Measurements from ENCODE around the gene SALL3. TPM values are rescaled to one million over a fixed set of nuclear protein-coding genes. Genes with fewer than 3 reads are reported as not detected.

The SALL3 gene
- total RNA-seq, 3 donors from 2014 or later, result not detected

DNA sequence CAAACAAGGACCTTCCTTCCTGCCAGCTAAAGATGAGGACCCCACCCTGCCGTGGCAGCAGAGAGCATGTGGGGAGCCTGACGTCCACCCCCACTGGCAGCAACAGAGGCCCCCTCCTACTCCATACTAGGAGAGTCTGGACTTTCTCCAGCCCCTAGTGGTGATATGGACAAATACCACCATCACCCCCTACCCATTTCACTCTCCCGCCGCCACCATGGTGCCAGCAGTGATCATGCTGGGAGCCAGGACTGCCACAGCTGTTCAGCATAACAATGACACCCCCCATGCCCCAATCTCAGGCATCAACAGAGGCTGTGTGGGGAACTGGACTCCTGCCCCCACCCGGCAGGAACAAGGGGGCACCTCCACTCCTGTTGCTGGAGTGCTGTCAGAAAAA, 46.9 kb downstream of the SALL3 start:
- H3K27me3 ChIP-seq, result peaks cover 0 to 3% of the 10 kb centered on the region in 2 donors
- no peaks in the 10 kb centered on the region for H3K36me3 ChIP-seq
- intact Hi-C loops (cut with DNase I; ENCODE audit: low total_unique reads), result no loop called here
- H3K9me3 ChIP-seq, result peaks cover 13 to 26% of the 10 kb centered on the region in 2 donors
- no peak for TF ChIP-seq POLR2AphosphoS5 (IDR thresholded peaks at IDR 0.05)
- TF ChIP-seq POLR2A (IDR thresholded peaks at IDR 0.05), result no peak
- TF ChIP-seq, protein P1, sequence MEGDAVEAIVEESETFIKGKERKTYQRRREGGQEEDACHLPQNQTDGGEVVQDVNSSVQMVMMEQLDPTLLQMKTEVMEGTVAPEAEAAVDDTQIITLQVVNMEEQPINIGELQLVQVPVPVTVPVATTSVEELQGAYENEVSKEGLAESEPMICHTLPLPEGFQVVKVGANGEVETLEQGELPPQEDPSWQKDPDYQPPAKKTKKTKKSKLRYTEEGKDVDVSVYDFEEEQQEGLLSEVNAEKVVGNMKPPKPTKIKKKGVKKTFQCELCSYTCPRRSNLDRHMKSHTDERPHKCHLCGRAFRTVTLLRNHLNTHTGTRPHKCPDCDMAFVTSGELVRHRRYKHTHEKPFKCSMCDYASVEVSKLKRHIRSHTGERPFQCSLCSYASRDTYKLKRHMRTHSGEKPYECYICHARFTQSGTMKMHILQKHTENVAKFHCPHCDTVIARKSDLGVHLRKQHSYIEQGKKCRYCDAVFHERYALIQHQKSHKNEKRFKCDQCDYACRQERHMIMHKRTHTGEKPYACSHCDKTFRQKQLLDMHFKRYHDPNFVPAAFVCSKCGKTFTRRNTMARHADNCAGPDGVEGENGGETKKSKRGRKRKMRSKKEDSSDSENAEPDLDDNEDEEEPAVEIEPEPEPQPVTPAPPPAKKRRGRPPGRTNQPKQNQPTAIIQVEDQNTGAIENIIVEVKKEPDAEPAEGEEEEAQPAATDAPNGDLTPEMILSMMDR (IDR thresholded peaks at IDR 0.05), result no peak
- H3K27ac ChIP-seq, result no peak overlapping the region
- DNase-seq (ENCODE audit: low spot score in 2 of 2), result no peak
- no peaks in the 10 kb centered on the region for H3K4me1 ChIP-seq
- H3K4me3 ChIP-seq, result no peak overlapping the region

DNA sequence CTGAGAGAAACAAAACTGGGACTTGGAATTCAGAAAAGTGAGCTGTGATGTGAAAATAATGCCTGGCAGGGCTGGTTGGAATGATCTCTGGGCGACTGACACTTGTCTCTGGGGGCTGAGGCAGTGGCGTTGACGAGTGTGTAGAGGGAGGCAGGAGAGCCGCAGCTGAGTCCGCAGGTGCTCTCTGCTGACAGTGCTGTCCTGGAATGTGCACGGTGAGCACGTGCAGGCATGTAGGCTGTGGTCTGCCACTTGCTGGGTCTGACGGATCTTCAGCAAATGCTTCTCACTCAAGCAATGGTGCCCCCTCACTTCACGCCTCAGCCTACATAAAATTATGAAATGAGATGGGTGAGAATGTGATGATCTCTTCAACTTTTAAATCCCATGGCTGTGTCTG, 51.1 kb downstream of the SALL3 start:
- intact Hi-C loops (cut with DNase I; ENCODE audit: low total_unique reads), result no loop called here
- no peak overlapping the region for H3K4me3 ChIP-seq
- H3K9me3 ChIP-seq, result peaks cover 6 to 22% of the 10 kb centered on the region in 2 donors
- no peaks in the 10 kb centered on the region for H3K4me1 ChIP-seq
- DNase-seq (ENCODE audit: low spot score in 2 of 2), result no peak
- H3K27me3 ChIP-seq, result no peaks in the 10 kb centered on the region
- TF ChIP-seq, protein P1 (IDR thresholded peaks at IDR 0.05), result no peak
- TF ChIP-seq POLR2A (IDR thresholded peaks at IDR 0.05) (no peak), POLR2AphosphoS5 (IDR thresholded peaks at IDR 0.05) (no peak)
- no peaks in the 10 kb centered on the region for H3K36me3 ChIP-seq
- no peak overlapping the region for H3K27ac ChIP-seq

DNA sequence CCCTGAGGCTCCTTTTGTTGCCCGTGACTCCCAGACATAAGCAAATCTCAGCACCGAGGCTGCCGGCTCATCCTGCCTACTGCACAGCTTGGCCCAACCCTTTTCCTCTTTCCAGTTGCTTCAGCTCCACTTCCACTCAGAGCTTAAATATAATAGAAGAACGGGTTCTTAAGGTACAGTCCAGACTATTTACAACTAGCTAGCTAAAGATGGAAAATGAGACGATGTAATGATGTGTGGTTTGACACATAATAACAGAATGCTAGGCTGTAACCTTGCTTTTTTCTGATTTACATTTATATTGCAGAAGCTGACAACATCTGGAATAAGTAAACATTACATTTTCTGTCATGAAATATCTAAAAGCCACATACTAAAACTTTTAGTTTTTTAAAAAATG, 62.7 kb downstream of the SALL3 start:
- Histone ChIP-seq H3K27me3 (peaks cover 0 to 6% of the 10 kb centered on the region in 2 donors), H3K4me3 (no peak overlapping the region), H3K9me3 (peaks cover 0 to 3% of the 10 kb centered on the region in 2 donors), H3K36me3 (no peaks in the 10 kb centered on the region), H3K4me1 (no peaks in the 10 kb centered on the region), H3K27ac (no peak overlapping the region)
- intact Hi-C loops (cut with DNase I; ENCODE audit: low total_unique reads), result no loop called here
- TF ChIP-seq POLR2AphosphoS5 (IDR thresholded peaks at IDR 0.05) (no peak), POLR2A (IDR thresholded peaks at IDR 0.05) (no peak)
- TF ChIP-seq, protein P1 (IDR thresholded peaks at IDR 0.05), result no peak
- no peak for DNase-seq (ENCODE audit: low spot score in 2 of 2)

DNA sequence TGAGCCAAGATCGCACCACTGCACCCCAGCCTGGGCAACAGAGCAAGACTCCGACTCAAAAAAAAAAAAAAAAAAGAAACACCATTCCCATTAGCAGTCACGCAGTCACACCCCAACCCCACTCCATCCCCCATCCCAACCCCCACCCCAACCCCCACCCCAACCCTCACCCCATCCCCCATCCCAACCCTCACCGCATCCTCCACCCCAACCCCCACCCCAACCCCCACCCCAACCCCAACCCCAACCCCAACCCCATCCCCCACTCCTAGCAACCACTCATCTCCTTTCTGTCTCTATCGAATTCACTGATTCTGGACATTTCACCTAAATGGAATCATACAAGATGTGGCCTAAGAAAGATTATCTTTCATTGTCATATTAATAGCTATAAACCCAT, 63.7 kb downstream of the SALL3 start:
- no peak overlapping the region for H3K27ac ChIP-seq
- peaks cover 0 to 6% of the 10 kb centered on the region in 2 donors for H3K27me3 ChIP-seq
- no peaks in the 10 kb centered on the region for H3K4me1 ChIP-seq
- no peak for DNase-seq (ENCODE audit: low spot score in 2 of 2)
- H3K36me3 ChIP-seq, result no peaks in the 10 kb centered on the region
- no peak overlapping the region for H3K4me3 ChIP-seq
- intact Hi-C loops (cut with DNase I; ENCODE audit: low total_unique reads), result no loop called here
- TF ChIP-seq POLR2AphosphoS5 (IDR thresholded peaks at IDR 0.05) (no peak), POLR2A (IDR thresholded peaks at IDR 0.05) (no peak)
- TF ChIP-seq, protein P1 (IDR thresholded peaks at IDR 0.05), result no peak
- no peaks in the 10 kb centered on the region for H3K9me3 ChIP-seq

- H3K4me1 ChIP-seq, result no peaks in the 10 kb centered on the region
- H3K27ac ChIP-seq, result no peak overlapping the region
- H3K36me3 ChIP-seq, result no peaks in the 10 kb centered on the region
- intact Hi-C loops (cut with DNase I; ENCODE audit: low total_unique reads), result no loop called here
- peaks cover 0 to 5% of the 10 kb centered on the region in 2 donors for H3K27me3 ChIP-seq
- H3K4me3 ChIP-seq, result peak overlapping the region in 1 of 3 donors; percentile 22
- no peaks in the 10 kb centered on the region for H3K9me3 ChIP-seq
- no peak for TF ChIP-seq POLR2AphosphoS5 (IDR thresholded peaks at IDR 0.05)
- no peak for TF ChIP-seq POLR2A (IDR thresholded peaks at IDR 0.05)
- TF ChIP-seq, protein P1 (IDR thresholded peaks at IDR 0.05), result no peak
- DNase-seq (ENCODE audit: low spot score in 2 of 2), result no peak
These were observed 66.9 kb downstream of the SALL3 start for GRCh38 chr18:79046522-79046921.
